HepG2 (cell line): ENCODE results near the gene LRRN2. TPM values are rescaled to one million over a fixed set of nuclear protein-coding genes. Genes with fewer than 3 reads are reported as not detected.
A peak's percentile ranks its signal among the peaks of the same experiment; 100 is the strongest.

Source experiments
- ISL2 ChIP-seq: sonication (generic); formaldehyde crosslinking; IDR thresholded peaks from 2 replicates; pipeline ENCODE4 v1.5.0; 2020; ENCODE audit warnings: missing genetic modification reagents
- NKX3-1 ChIP-seq: sonication (generic); formaldehyde crosslinking; IDR thresholded peaks from 2 replicates; pipeline ENCODE4 v1.5.0; 2020; ENCODE audit warnings: missing genetic modification reagents
- RBM39 ChIP-seq: fragments of 200-400 bp; formaldehyde crosslinking; IDR thresholded peaks from one replicate; pipeline ENCODE4 v1.6.1; 2018; ENCODE audit warnings: antibody characterized with exemption, mild to moderate bottlenecking, low read depth, low read length; ENCODE audit not compliant: poor library complexity, severe bottlenecking
- RELA ChIP-seq: sonication (generic); formaldehyde crosslinking; IDR thresholded peaks from 2 replicates; pipeline ENCODE4 v1.4.0; 2020; ENCODE audit warnings: missing genetic modification reagents
- SP4 ChIP-seq: sonication (generic); formaldehyde crosslinking; IDR thresholded peaks from 2 replicates; pipeline ENCODE4 v1.8.1; 2023; ENCODE audit warnings: mild to moderate bottlenecking, missing genetic modification reagents
- ZNF556 ChIP-seq: sonication (generic); formaldehyde crosslinking; IDR thresholded peaks from 2 replicates; pipeline ENCODE4 v1.4.0; 2020; ENCODE audit warnings: mild to moderate bottlenecking, missing genetic modification reagents, borderline replicate concordance
- ZNF710 ChIP-seq: sonication (generic); formaldehyde crosslinking; IDR thresholded peaks from 2 replicates; pipeline ENCODE4 v1.5.0; 2020; ENCODE audit warnings: mild to moderate bottlenecking, missing genetic modification reagents, borderline replicate concordance
- ZNF790 ChIP-seq: sonication (generic); formaldehyde crosslinking; IDR thresholded peaks from 2 replicates; pipeline ENCODE4 v1.8.0; 2022; ENCODE audit warnings: missing genetic modification reagents, mild to moderate bottlenecking, borderline replicate concordance
- ZSCAN22 ChIP-seq: sonication (generic); formaldehyde crosslinking; IDR thresholded peaks from 2 replicates; pipeline ENCODE4 v1.4.0; 2020; ENCODE audit warnings: mild to moderate bottlenecking, missing genetic modification reagents
- polyA plus RNA-seq, 8 experiments: library from polyadenylated mRNA; depleted of rRNA in 3 of 8; stranded (reverse) in 7 of 8; unstranded in 1 of 8; fragments of >200 nt; fragmentation: Illumina TruSeq in 4 of 8; extraction: Trizol in 4 of 8; gene quantifications; 2 replicates each; pipeline versions ENCODE4 v1.2.1 to v1.2.3, GENCODE V29; 2011 to 2016; ENCODE audit warnings: low read depth in 4 of 8, missing spikeins in 1 of 8, mixed read lengths in 1 of 8; ENCODE audit not compliant: insufficient read depth in 1 of 8
- total RNA-seq, 5 experiments: library from RNA; depleted of rRNA; stranded (reverse); fragments of >200 nt; fragmentation: Illumina TruSeq; extraction: Trizol; gene quantifications; 2 replicates each; pipeline ENCODE4 v1.2.3, GENCODE V29; 2016; ENCODE audit warnings: low read depth in 1 of 5
- TF ChIP-seq, protein P1 (sequence below): IDR thresholded peaks from 2 replicates; pipeline ENCODE4 v1.6.1; 2016; ENCODE audit warnings: missing compliant biosample characterization, missing genetic modification reagents, borderline replicate concordance
- TF ChIP-seq, protein P2 (sequence below): IDR thresholded peaks from 2 replicates; pipeline ENCODE4 v1.6.1; 2016; ENCODE audit warnings: mild to moderate bottlenecking
- TF ChIP-seq, protein P3 (sequence below): IDR thresholded peaks from 2 replicates; pipeline ENCODE4 v1.6.1; 2016
- TF ChIP-seq, protein P4 (sequence below): sonication (generic); formaldehyde crosslinking; IDR thresholded peaks from 2 replicates; pipeline ENCODE4 v1.4.0; 2020; ENCODE audit warnings: mild to moderate bottlenecking, missing genetic modification reagents

LRRN2 gene
- total and polyA plus RNA-seq, 2 of the 13 experiments (the other 11 are each of a cell fraction or from before 2014, with no cell fraction given), result not detected

DNA sequence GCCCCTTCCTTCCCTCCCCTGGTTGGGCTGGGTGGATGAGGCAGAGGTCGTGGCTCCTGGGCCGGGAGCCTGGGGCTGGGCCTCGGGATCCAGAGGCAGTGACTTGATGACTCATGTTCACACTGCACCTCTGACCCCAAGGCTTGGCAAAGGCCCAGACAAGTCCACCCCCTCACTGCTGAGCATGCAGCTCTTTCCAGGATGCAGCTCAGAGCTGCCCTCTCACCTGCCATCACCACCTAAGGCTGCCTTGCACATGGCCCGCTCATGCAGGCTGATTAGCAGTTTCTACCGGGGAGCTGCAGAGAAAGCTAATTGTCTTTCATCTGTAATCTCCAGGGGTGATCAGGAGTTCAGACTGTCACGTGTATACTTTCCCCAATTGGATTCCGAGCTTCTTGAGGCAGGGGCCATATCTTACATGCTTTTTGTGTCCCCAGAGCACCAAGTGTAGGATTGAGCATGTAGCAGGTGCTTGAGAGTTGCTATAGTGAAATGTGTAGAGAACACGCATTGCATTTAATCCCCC, 62.1 kb downstream of the LRRN2 start (continued):
- TF ChIP-seq, protein P1, sequence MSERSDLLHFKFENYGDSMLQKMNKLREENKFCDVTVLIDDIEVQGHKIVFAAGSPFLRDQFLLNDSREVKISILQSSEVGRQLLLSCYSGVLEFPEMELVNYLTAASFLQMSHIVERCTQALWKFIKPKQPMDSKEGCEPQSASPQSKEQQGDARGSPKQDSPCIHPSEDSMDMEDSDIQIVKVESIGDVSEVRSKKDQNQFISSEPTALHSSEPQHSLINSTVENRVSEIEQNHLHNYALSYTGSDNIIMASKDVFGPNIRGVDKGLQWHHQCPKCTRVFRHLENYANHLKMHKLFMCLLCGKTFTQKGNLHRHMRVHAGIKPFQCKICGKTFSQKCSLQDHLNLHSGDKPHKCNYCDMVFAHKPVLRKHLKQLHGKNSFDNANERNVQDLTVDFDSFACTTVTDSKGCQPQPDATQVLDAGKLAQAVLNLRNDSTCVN (CRISPR knock-in tag), result no peak
- no peak for TF ChIP-seq ZSCAN22 (CRISPR knock-in tag)
- TF ChIP-seq, protein P2, sequence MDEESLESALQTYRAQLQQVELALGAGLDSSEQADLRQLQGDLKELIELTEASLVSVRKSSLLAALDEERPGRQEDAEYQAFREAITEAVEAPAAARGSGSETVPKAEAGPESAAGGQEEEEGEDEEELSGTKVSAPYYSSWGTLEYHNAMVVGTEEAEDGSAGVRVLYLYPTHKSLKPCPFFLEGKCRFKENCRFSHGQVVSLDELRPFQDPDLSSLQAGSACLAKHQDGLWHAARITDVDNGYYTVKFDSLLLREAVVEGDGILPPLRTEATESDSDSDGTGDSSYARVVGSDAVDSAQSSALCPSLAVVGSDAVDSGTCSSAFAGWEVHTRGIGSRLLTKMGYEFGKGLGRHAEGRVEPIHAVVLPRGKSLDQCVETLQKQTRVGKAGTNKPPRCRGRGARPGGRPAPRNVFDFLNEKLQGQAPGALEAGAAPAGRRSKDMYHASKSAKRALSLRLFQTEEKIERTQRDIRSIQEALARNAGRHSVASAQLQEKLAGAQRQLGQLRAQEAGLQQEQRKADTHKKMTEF (CRISPR knock-in tag), result no peak
- TF ChIP-seq RELA, result no peak
- TF ChIP-seq, protein P3, sequence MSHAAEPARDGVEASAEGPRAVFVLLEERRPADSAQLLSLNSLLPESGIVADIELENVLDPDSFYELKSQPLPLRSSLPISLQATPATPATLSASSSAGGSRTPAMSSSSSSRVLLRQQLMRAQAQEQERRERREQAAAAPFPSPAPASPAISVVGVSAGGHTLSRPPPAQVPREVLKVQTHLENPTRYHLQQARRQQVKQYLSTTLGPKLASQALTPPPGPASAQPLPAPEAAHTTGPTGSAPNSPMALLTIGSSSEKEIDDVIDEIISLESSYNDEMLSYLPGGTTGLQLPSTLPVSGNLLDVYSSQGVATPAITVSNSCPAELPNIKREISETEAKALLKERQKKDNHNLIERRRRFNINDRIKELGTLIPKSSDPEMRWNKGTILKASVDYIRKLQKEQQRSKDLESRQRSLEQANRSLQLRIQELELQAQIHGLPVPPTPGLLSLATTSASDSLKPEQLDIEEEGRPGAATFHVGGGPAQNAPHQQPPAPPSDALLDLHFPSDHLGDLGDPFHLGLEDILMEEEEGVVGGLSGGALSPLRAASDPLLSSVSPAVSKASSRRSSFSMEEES, result 0 out of 2 replicates have a peak, but pooled peaks have one; percentile 23
- TF ChIP-seq NKX3-1 (CRISPR knock-in tag), result no peak
- TF ChIP-seq RBM39, result no peak
- no peak for TF ChIP-seq SP4 (CRISPR knock-in tag)
- no peak for TF ChIP-seq ZNF790
- TF ChIP-seq, protein P4, sequence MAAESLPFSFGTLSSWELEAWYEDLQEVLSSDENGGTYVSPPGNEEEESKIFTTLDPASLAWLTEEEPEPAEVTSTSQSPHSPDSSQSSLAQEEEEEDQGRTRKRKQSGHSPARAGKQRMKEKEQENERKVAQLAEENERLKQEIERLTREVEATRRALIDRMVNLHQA (CRISPR knock-in tag), result no peak
- TF ChIP-seq ISL2 (CRISPR knock-in tag), result no peak
- TF ChIP-seq ZNF710 (CRISPR knock-in tag), result no peak
- TF ChIP-seq ZNF556 (CRISPR knock-in tag), result no peak
